ENCODE measurements around the gene NRCAM. TPM values are rescaled to one million over a fixed set of nuclear protein-coding genes. Genes with fewer than 3 reads are reported as not detected.

Gene NRCAM
- total and polyA plus RNA-seq, 4 donors, result 0.17 to 3.2 (median 0.64) TPM

DNA sequence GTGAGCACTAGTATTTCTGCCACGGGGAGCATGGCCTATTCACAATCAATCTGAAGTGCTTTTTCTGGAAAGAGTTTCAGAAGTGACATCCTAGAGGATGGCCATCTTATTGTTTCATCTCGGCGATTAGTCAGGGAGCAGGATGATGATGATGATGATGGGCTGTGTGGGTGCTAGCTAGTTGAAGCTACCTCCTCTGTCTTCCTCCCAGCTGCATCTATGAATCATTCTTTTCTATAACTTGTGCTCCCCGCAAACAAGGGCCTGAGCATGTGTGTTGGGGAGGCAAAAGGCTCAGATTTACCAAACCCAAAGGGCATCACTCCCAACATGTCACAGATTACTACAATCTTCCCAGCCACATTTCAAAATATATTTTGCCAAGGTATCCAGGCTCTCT is 207.4 kb downstream of the NRCAM start:
- TF ChIP-seq TAF1 (conservative IDR thresholded peaks at IDR 0.05), result no peak
- TF ChIP-seq FOXA2 (IDR thresholded peaks at IDR 0.05), result no peak
- no peak for TF ChIP-seq RAD21 (IDR thresholded peaks at IDR 0.05)
- TF ChIP-seq NR2F2 (IDR thresholded peaks at IDR 0.05), result no peak
- TF ChIP-seq RXRA (IDR thresholded peaks at IDR 0.05), result no peak
- TF ChIP-seq HNF4A (conservative IDR thresholded peaks at IDR 0.05), result no peak
- no peak for TF ChIP-seq YY1 (IDR thresholded peaks at IDR 0.05)
- TF ChIP-seq FOXA1 (IDR thresholded peaks at IDR 0.05), result no peak
- TF ChIP-seq, protein P1, sequence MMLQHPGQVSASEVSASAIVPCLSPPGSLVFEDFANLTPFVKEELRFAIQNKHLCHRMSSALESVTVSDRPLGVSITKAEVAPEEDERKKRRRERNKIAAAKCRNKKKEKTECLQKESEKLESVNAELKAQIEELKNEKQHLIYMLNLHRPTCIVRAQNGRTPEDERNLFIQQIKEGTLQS (IDR thresholded peaks at IDR 0.05), result no peak
- TF ChIP-seq, protein P2, sequence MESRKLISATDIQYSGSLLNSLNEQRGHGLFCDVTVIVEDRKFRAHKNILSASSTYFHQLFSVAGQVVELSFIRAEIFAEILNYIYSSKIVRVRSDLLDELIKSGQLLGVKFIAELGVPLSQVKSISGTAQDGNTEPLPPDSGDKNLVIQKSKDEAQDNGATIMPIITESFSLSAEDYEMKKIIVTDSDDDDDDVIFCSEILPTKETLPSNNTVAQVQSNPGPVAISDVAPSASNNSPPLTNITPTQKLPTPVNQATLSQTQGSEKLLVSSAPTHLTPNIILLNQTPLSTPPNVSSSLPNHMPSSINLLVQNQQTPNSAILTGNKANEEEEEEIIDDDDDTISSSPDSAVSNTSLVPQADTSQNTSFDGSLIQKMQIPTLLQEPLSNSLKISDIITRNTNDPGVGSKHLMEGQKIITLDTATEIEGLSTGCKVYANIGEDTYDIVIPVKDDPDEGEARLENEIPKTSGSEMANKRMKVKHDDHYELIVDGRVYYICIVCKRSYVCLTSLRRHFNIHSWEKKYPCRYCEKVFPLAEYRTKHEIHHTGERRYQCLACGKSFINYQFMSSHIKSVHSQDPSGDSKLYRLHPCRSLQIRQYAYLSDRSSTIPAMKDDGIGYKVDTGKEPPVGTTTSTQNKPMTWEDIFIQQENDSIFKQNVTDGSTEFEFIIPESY (IDR thresholded peaks at IDR 0.05), result no peak
- TF ChIP-seq, protein P3, sequence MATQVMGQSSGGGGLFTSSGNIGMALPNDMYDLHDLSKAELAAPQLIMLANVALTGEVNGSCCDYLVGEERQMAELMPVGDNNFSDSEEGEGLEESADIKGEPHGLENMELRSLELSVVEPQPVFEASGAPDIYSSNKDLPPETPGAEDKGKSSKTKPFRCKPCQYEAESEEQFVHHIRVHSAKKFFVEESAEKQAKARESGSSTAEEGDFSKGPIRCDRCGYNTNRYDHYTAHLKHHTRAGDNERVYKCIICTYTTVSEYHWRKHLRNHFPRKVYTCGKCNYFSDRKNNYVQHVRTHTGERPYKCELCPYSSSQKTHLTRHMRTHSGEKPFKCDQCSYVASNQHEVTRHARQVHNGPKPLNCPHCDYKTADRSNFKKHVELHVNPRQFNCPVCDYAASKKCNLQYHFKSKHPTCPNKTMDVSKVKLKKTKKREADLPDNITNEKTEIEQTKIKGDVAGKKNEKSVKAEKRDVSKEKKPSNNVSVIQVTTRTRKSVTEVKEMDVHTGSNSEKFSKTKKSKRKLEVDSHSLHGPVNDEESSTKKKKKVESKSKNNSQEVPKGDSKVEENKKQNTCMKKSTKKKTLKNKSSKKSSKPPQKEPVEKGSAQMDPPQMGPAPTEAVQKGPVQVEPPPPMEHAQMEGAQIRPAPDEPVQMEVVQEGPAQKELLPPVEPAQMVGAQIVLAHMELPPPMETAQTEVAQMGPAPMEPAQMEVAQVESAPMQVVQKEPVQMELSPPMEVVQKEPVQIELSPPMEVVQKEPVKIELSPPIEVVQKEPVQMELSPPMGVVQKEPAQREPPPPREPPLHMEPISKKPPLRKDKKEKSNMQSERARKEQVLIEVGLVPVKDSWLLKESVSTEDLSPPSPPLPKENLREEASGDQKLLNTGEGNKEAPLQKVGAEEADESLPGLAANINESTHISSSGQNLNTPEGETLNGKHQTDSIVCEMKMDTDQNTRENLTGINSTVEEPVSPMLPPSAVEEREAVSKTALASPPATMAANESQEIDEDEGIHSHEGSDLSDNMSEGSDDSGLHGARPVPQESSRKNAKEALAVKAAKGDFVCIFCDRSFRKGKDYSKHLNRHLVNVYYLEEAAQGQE (IDR thresholded peaks at IDR 0.05), result no peak
- TF ChIP-seq HNF4G (IDR thresholded peaks at IDR 0.05), result no peak
- TF ChIP-seq SP1 (IDR thresholded peaks at IDR 0.05), result no peak
- no peak for TF ChIP-seq EGR1 (IDR thresholded peaks at IDR 0.05; ENCODE audit: low read depth in 2 of 2)
- no peak for TF ChIP-seq JUND (IDR thresholded peaks at IDR 0.05)
- TF ChIP-seq, protein P4, sequence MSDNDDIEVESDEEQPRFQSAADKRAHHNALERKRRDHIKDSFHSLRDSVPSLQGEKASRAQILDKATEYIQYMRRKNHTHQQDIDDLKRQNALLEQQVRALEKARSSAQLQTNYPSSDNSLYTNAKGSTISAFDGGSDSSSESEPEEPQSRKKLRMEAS (IDR thresholded peaks at IDR 0.05), result no peak
- TF ChIP-seq, protein P5, sequence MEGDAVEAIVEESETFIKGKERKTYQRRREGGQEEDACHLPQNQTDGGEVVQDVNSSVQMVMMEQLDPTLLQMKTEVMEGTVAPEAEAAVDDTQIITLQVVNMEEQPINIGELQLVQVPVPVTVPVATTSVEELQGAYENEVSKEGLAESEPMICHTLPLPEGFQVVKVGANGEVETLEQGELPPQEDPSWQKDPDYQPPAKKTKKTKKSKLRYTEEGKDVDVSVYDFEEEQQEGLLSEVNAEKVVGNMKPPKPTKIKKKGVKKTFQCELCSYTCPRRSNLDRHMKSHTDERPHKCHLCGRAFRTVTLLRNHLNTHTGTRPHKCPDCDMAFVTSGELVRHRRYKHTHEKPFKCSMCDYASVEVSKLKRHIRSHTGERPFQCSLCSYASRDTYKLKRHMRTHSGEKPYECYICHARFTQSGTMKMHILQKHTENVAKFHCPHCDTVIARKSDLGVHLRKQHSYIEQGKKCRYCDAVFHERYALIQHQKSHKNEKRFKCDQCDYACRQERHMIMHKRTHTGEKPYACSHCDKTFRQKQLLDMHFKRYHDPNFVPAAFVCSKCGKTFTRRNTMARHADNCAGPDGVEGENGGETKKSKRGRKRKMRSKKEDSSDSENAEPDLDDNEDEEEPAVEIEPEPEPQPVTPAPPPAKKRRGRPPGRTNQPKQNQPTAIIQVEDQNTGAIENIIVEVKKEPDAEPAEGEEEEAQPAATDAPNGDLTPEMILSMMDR (IDR thresholded peaks at IDR 0.05; ENCODE audit: low read depth, low read length, missing input control), result no peak
- TF ChIP-seq GABPA (IDR thresholded peaks at IDR 0.05 in 1 of 2, conservative IDR thresholded peaks at IDR 0.05 in 1 of 2), result no peak
- no peaks in the 10 kb centered on the region for H3K36me3 ChIP-seq (ENCODE audit: control insufficient read depth in 4 of 4, insufficient read depth in 3 of 4, low read depth in 1 of 4, low read length in 3 of 4)
- H3K9me3 ChIP-seq (ENCODE audit: control insufficient read depth in 4 of 4, low read length in 3 of 4), result no peaks in the 10 kb centered on the region
- H3K27ac ChIP-seq (ENCODE audit: low read depth in 1 of 2, low read length in 2 of 2), result no peak overlapping the region
- no peaks in the 10 kb centered on the region for H3K27me3 ChIP-seq (ENCODE audit: control insufficient read depth in 4 of 4, insufficient read depth in 4 of 4, low read length in 3 of 4)
- DNase-seq (ENCODE audit: low spot score), result no peak
- H3K4me3 ChIP-seq (ENCODE audit: low read depth in 1 of 3, low read length in 3 of 3), result no peak overlapping the region
- H3K4me1 ChIP-seq (ENCODE audit: control insufficient read depth in 4 of 4, insufficient read depth in 4 of 4, low read length in 3 of 4), result no peaks in the 10 kb centered on the region
- 92% methylated on average over 4 of the region's 4 CpGs for WGBS
- H3K9ac ChIP-seq (ENCODE audit: low read depth in 1 of 2, low read length in 2 of 2), result no peak overlapping the region

Data from liver (tissue), 9 donors.